Measurements from ENCODE around the gene PAQR9. TPM values are rescaled to one million over a fixed set of nuclear protein-coding genes. Genes with fewer than 3 reads are reported as not detected.

Gene PAQR9
- total RNA-seq, 1 donor from 2014 or later, result 1.8 TPM

DNA sequence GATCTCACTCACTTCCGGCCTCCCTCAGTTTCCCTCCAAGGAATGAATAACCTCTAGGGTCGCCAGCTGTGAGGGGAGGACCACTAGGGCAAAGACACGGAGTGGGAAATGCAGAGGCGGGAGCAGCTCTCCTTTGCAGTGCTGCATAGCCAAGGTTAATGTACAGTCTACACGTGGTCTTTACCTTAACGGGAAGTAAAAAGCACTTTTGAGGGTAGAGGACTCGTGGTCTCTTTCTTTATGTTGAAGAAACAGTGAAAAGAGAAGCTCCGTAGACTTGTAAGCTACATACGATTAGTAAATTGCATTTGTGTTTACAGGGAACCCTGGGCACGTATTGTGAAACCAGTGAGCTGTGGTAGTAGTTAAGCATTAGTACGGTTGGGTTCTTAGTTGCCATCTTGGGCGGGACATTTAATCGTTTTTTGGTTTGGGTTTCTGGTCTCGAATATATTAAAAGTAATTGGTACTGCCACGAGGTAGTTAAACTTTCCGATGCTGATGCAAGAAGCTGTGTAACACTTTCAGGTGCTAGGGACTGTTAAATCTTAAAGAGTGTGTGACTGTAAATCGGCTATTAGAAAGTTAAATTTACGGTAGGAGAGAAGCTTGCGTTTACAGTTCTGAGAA lies 38.7 kb upstream of the PAQR9 start:
- Mint-ChIP-seq H3K36me3 (ENCODE audit: low read depth) (no peaks in the 10 kb centered on the region), H3K9me3 (no peaks in the 10 kb centered on the region), H3K27ac (ENCODE audit: unreplicated experiment) (peak overlapping the region; percentile 99), H3K27me3 (ENCODE audit: low read depth) (no peaks in the 10 kb centered on the region), H3K4me3 (peak overlapping the region; percentile 99), H3K4me1 (peaks cover 40% of the 10 kb centered on the region)
- DNase-seq (ENCODE audit: low read depth, low spot score), result no peak
- TF ChIP-seq, protein P1, sequence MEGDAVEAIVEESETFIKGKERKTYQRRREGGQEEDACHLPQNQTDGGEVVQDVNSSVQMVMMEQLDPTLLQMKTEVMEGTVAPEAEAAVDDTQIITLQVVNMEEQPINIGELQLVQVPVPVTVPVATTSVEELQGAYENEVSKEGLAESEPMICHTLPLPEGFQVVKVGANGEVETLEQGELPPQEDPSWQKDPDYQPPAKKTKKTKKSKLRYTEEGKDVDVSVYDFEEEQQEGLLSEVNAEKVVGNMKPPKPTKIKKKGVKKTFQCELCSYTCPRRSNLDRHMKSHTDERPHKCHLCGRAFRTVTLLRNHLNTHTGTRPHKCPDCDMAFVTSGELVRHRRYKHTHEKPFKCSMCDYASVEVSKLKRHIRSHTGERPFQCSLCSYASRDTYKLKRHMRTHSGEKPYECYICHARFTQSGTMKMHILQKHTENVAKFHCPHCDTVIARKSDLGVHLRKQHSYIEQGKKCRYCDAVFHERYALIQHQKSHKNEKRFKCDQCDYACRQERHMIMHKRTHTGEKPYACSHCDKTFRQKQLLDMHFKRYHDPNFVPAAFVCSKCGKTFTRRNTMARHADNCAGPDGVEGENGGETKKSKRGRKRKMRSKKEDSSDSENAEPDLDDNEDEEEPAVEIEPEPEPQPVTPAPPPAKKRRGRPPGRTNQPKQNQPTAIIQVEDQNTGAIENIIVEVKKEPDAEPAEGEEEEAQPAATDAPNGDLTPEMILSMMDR (conservative IDR thresholded peaks at IDR 0.05), result no peak

DNA sequence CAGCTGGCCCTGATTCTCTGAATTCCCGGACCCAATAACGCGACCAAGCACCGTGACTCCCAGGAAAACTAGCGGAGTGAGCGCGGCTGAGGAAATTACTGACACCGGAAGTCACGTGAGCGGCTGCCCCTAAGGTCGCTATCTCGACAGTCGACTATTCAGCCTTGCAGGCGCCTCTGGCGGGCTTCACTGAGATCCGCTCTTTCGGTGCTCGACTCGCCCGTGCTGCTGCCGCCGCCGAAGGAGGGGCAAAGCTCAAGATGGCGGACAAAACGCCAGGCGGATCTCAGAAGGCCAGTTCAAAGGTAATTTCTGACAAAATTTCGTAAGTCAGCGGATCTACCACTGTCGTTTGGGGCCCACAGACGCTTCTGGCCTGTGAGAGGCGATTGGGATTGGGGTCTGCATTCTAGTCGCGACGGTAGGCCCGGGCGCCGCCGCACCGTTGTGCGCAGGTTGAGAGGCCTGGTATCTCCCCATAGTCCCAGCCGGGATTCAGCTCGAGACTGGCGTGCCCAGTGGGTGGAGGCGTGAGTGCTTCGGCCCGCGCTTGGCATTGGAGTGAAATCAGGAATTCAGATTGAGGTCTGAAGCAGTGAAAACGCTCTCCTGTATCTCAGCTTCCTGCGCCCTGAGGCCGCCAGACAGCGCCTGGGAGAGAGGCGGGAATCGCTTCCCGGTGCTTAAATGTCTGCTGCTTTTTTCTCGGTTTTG lies 38.1 kb upstream of the PAQR9 start, which contains the start of gene U2SURP:
Gene U2SURP, plus strand, starts transcription at position 202 of the 714 bp plus-strand sequence. Its CDS starts 59 bp downstream, at position 261.
- Mint-ChIP-seq H3K36me3 (ENCODE audit: low read depth) (no peaks in the 10 kb centered on the region), H3K9me3 (no peaks in the 10 kb centered on the region), H3K4me1 (peaks cover 40% of the 10 kb centered on the region), H3K27me3 (ENCODE audit: low read depth) (no peaks in the 10 kb centered on the region), H3K4me3 (peak within 1 kb of the TSS; percentile 99), H3K27ac (ENCODE audit: unreplicated experiment) (peak within 1 kb of the TSS; percentile 99)
- TF ChIP-seq, protein P1 (conservative IDR thresholded peaks at IDR 0.05), result no peak
- peak; percentile 89 for DNase-seq (ENCODE audit: low read depth, low spot score)

DNA sequence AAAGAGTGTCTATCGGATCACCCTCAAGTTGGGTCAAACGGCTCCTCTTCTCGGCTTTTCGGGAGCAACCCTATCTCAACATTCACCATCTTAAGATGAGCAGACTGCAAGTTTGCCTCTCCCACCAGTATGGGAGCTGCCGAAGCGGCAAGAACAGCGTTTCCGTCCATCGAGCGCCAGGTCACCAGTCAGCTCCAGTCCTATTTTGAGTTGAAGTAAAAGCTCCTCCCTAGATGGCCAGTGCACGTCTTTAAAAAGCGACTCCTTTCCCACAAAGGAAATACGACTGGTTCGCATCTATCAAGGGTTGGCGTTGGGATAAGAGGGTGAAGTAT lies 37.5 kb upstream of the PAQR9 start:
- TF ChIP-seq, protein P1 (conservative IDR thresholded peaks at IDR 0.05), result no peak
- Mint-ChIP-seq H3K4me1 (peaks cover 40% of the 10 kb centered on the region), H3K4me3 (peak overlapping the region; percentile 99), H3K27me3 (ENCODE audit: low read depth) (no peaks in the 10 kb centered on the region), H3K27ac (ENCODE audit: unreplicated experiment) (peak overlapping the region; percentile 99), H3K36me3 (ENCODE audit: low read depth) (no peaks in the 10 kb centered on the region), H3K9me3 (no peaks in the 10 kb centered on the region)
- no peak for DNase-seq (ENCODE audit: low read depth, low spot score)

DNA sequence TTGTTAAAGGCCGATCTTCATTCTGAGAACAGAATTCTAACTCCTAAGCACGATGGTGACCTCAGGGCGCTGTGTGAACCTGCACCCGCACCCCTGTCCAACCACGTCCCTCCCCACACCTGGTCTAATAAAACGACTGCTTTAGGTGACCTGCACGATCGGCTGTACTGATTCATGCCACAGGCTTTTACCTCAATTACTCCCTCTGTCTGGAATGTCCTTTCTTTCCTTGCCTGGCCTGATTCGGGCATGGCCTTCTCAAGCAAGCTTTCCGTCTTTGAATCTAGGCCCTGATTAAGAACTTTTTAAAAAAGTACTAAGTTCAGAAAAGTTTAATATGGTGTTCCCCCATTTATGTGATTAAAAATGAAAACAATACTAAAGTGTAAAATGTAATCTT lies 37.1 kb upstream of the PAQR9 start:
- Mint-ChIP-seq H3K9me3 (no peaks in the 10 kb centered on the region), H3K4me3 (peak overlapping the region; percentile 99), H3K36me3 (ENCODE audit: low read depth) (no peaks in the 10 kb centered on the region), H3K27ac (ENCODE audit: unreplicated experiment) (peak overlapping the region; percentile 99), H3K27me3 (ENCODE audit: low read depth) (no peaks in the 10 kb centered on the region), H3K4me1 (peaks cover 40% of the 10 kb centered on the region)
- DNase-seq (ENCODE audit: low read depth, low spot score), result no peak
- TF ChIP-seq, protein P1 (conservative IDR thresholded peaks at IDR 0.05), result no peak

DNA sequence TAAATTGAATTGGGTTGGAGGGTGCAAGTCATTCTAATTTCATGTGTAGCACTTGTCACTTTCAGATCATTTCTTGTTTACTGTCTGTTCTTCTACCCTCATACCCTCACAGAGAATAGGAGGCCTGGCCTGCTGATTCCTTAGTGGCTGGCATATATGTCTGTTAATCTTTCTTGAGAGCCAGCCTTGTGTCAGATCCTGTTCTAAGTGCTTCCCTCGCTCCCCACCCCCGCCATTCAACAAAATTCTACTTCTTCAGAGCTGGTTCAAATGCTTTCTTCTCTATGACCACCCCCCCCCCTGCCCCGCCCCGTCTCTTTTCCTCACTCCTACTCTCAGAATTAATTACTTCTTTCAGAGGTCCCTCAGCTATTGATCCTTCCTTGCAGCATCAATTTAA lies 36.4 kb upstream of the PAQR9 start:
- H3K36me3 Mint-ChIP-seq (ENCODE audit: low read depth), result no peaks in the 10 kb centered on the region
- peaks cover 39% of the 10 kb centered on the region for H3K4me1 Mint-ChIP-seq
- H3K27ac Mint-ChIP-seq (ENCODE audit: unreplicated experiment), result peak overlapping the region; percentile 99
- no peaks in the 10 kb centered on the region for H3K27me3 Mint-ChIP-seq (ENCODE audit: low read depth)
- TF ChIP-seq, protein P1 (conservative IDR thresholded peaks at IDR 0.05), result no peak
- H3K4me3 Mint-ChIP-seq, result peak overlapping the region; percentile 99
- H3K9me3 Mint-ChIP-seq, result no peaks in the 10 kb centered on the region
- no peak for DNase-seq (ENCODE audit: low read depth, low spot score)
